AG09319 (cell line): ENCODE measurements around the gene STOX2.

Experiments used
- DNase-seq: peaks from one replicate; pipeline ENCODE4 v3.0.0-alpha.2; 2010; ENCODE audit warnings: low read depth; ENCODE audit errors: extremely low read depth
- CTCF ChIP-seq: IDR thresholded peaks from 2 replicates; pipeline ENCODE4 v1.5.1; 2011; ENCODE audit warnings: low read depth, mild to moderate bottlenecking, inconsistent platforms, low read length, moderate library complexity

STOX2 gene

GRCh38 chr4:184022679-184023383 lies 117.7 kb downstream of the STOX2 start:
- TF ChIP-seq CTCF, result no peak
- no peak for DNase-seq

GRCh38 chr4:184024637-184025036 lies 119.5 kb downstream of the STOX2 start:
- no peak for TF ChIP-seq CTCF
- DNase-seq, result no peak

GRCh38 chr4:184028561-184029374 lies 123.7 kb downstream of the STOX2 start:
- DNase-seq, result no peak
- TF ChIP-seq CTCF, result no peak

GRCh38 chr4:184030036-184030435 lies 124.9 kb downstream of the STOX2 start:
- TF ChIP-seq CTCF, result no peak
- no peak for DNase-seq

- no peak for DNase-seq
- TF ChIP-seq CTCF, result no peak
These were observed 125.7 kb downstream of the STOX2 start for GRCh38 chr4:184030764-184031163.

GRCh38 chr4:184032091-184032490 lies 127.0 kb downstream of the STOX2 start:
- no peak for TF ChIP-seq CTCF
- DNase-seq, result no peak

GRCh38 chr4:184039963-184040383 lies 134.9 kb downstream of the STOX2 start:
- TF ChIP-seq CTCF, result no peak
- DNase-seq, result no peak
